ENCODE measurements around the gene EXOC3L4. TPM values are rescaled to one million over a fixed set of nuclear protein-coding genes. Genes with fewer than 3 reads are reported as not detected.
A peak's percentile ranks its signal among the peaks of the same experiment; 100 is the strongest.
"Not testable (repeated sequence)": the region's sequence is repeated elsewhere in the genome, so short reads cannot be mapped to it uniquely, and the experiment has no call there.

The EXOC3L4 gene
- not detected in 2 replicates for total RNA-seq

- no peaks in the 10 kb centered on the region for H3K9me3 Mint-ChIP-seq
- no peaks in the 10 kb centered on the region for H3K4me1 Mint-ChIP-seq (ENCODE audit: low read depth)
- H3K27ac Mint-ChIP-seq = no peak within 1 kb of the TSS
- H3K27me3 Mint-ChIP-seq (ENCODE audit: insufficient read depth) = no peaks in the 10 kb centered on the region
- DNase-seq (ENCODE audit: low spot score) = no peak
- H3K36me3 Mint-ChIP-seq (ENCODE audit: low read depth) = no peaks in the 10 kb centered on the region
- H3K4me3 Mint-ChIP-seq = no peak within 1 kb of the TSS
- intact Hi-C loops (cut with micrococcal nuclease) = no loop called here
Measured at GRCh38 chr14:103094406-103095209, at the start of gene EXOC3L4. EXOC3L4 (plus strand) TSS chr14:103094725; CDS start chr14:103100220, 5,495 bp downstream.

- Mint-ChIP-seq H3K4me3 (no peak overlapping the region), H3K27me3 (ENCODE audit: insufficient read depth) (peaks cover 6% of the 10 kb centered on the region), H3K36me3 (ENCODE audit: low read depth) (no peaks in the 10 kb centered on the region), H3K27ac (no peak overlapping the region), H3K4me1 (ENCODE audit: low read depth) (no peaks in the 10 kb centered on the region), H3K9me3 (no peaks in the 10 kb centered on the region)
- no peak for DNase-seq (ENCODE audit: low spot score)
- intact Hi-C loops (cut with micrococcal nuclease) = no loop called here
Measured at GRCh38 chr14:103045371-103045869, 49.1 kb upstream of the EXOC3L4 start.

- DNase-seq (ENCODE audit: low spot score); H3K27me3 Mint-ChIP-seq (ENCODE audit: insufficient read depth); intact Hi-C loops (cut with micrococcal nuclease); H3K4me3 Mint-ChIP-seq; H3K4me1 Mint-ChIP-seq (ENCODE audit: low read depth); H3K36me3 Mint-ChIP-seq (ENCODE audit: low read depth); H3K27ac Mint-ChIP-seq; H3K9me3 Mint-ChIP-seq: not testable (repeated sequence)
Measured at GRCh38 chr14:103047453-103047852, 47.1 kb upstream of the EXOC3L4 start.

- H3K27me3 Mint-ChIP-seq (ENCODE audit: insufficient read depth) = peaks cover 27% of the 10 kb centered on the region
- no peak overlapping the region for H3K27ac Mint-ChIP-seq
- no peaks in the 10 kb centered on the region for H3K9me3 Mint-ChIP-seq
- peaks cover 3% of the 10 kb centered on the region for H3K4me1 Mint-ChIP-seq (ENCODE audit: low read depth)
- no peak for DNase-seq (ENCODE audit: low spot score)
- H3K36me3 Mint-ChIP-seq (ENCODE audit: low read depth) = no peaks in the 10 kb centered on the region
- H3K4me3 Mint-ChIP-seq = no peak overlapping the region
- intact Hi-C loops (cut with micrococcal nuclease) = no loop called here
Measured at GRCh38 chr14:103050935-103051334, 43.6 kb upstream of the EXOC3L4 start.

GRCh38 chr14:103052407-103052806 lies 42.1 kb upstream of the EXOC3L4 start:
- Mint-ChIP-seq H3K4me3 (no peak overlapping the region), H3K27me3 (ENCODE audit: insufficient read depth) (peaks cover 31% of the 10 kb centered on the region), H3K27ac (no peak overlapping the region), H3K4me1 (ENCODE audit: low read depth) (peaks cover 4% of the 10 kb centered on the region), H3K36me3 (ENCODE audit: low read depth) (no peaks in the 10 kb centered on the region), H3K9me3 (no peaks in the 10 kb centered on the region)
- intact Hi-C loops (cut with micrococcal nuclease) = no loop called here
- DNase-seq (ENCODE audit: low spot score) = no peak

GRCh38 chr14:103055695-103056094 lies 38.8 kb upstream of the EXOC3L4 start:
- Mint-ChIP-seq H3K36me3 (ENCODE audit: low read depth) (no peaks in the 10 kb centered on the region), H3K27ac (no peak overlapping the region), H3K27me3 (ENCODE audit: insufficient read depth) (peaks cover 51% of the 10 kb centered on the region), H3K4me1 (ENCODE audit: low read depth) (peaks cover 4% of the 10 kb centered on the region), H3K9me3 (no peaks in the 10 kb centered on the region), H3K4me3 (peak overlapping the region; percentile 66)
- intact Hi-C loops (cut with micrococcal nuclease) = no loop called here
- no peak for DNase-seq (ENCODE audit: low spot score)

GRCh38 chr14:103056322-103057027 lies 38.0 kb upstream of the EXOC3L4 start:
- Mint-ChIP-seq H3K36me3 (ENCODE audit: low read depth) (no peaks in the 10 kb centered on the region), H3K9me3 (no peaks in the 10 kb centered on the region), H3K27me3 (ENCODE audit: insufficient read depth) (peaks cover 51% of the 10 kb centered on the region), H3K27ac (no peak overlapping the region), H3K4me1 (ENCODE audit: low read depth) (peaks cover 4% of the 10 kb centered on the region), H3K4me3 (peak overlapping the region; percentile 66)
- intact Hi-C loops (cut with micrococcal nuclease) = no loop called here
- DNase-seq (ENCODE audit: low spot score) = no peak

- no peak overlapping the region for H3K4me3 Mint-ChIP-seq
Measured at GRCh38 chr14:103057028-103057371, 37.5 kb upstream of the EXOC3L4 start.

GRCh38 chr14:103057372-103058163 lies 37.0 kb upstream of the EXOC3L4 start, which contains the start of gene CDC42BPB:
CDC42BPB (minus strand) TSS chr14:103057549; CDS start chr14:103057173, 376 bp downstream.
- H3K4me3 Mint-ChIP-seq = peak within 1 kb of the TSS; percentile 42
- peak; percentile 40 for DNase-seq (ENCODE audit: low spot score)
- H3K36me3 Mint-ChIP-seq (ENCODE audit: low read depth) = no peaks in the 10 kb centered on the region
- H3K27me3 Mint-ChIP-seq (ENCODE audit: insufficient read depth) = peaks cover 56% of the 10 kb centered on the region
- intact Hi-C loops (cut with micrococcal nuclease) = no loop called here
- no peak within 1 kb of the TSS for H3K27ac Mint-ChIP-seq
- no peaks in the 10 kb centered on the region for H3K9me3 Mint-ChIP-seq
- peaks cover 4% of the 10 kb centered on the region for H3K4me1 Mint-ChIP-seq (ENCODE audit: low read depth)

More at GRCh38 chr14:103057028-103057371, 37.5 kb upstream of the EXOC3L4 start:
- no peak overlapping the region for H3K27ac Mint-ChIP-seq
- H3K27me3 Mint-ChIP-seq (ENCODE audit: insufficient read depth) = peaks cover 54% of the 10 kb centered on the region
- H3K4me1 Mint-ChIP-seq (ENCODE audit: low read depth) = peaks cover 4% of the 10 kb centered on the region
- DNase-seq (ENCODE audit: low spot score) = no peak
- no peaks in the 10 kb centered on the region for H3K9me3 Mint-ChIP-seq
- intact Hi-C loops (cut with micrococcal nuclease) = no loop called here
- H3K36me3 Mint-ChIP-seq (ENCODE audit: low read depth) = no peaks in the 10 kb centered on the region

GRCh38 chr14:103058164-103059055 lies 36.1 kb upstream of the EXOC3L4 start:
- Mint-ChIP-seq H3K27me3 (ENCODE audit: insufficient read depth) (peaks cover 53% of the 10 kb centered on the region), H3K4me3 (peak overlapping the region; percentile 26), H3K9me3 (no peaks in the 10 kb centered on the region), H3K27ac (no peak overlapping the region), H3K4me1 (ENCODE audit: low read depth) (peaks cover 4% of the 10 kb centered on the region), H3K36me3 (ENCODE audit: low read depth) (no peaks in the 10 kb centered on the region)
- no peak for DNase-seq (ENCODE audit: low spot score)
- intact Hi-C loops (cut with micrococcal nuclease) = no loop called here

- Mint-ChIP-seq H3K36me3 (ENCODE audit: low read depth) (no peaks in the 10 kb centered on the region), H3K27ac (no peak overlapping the region), H3K4me1 (ENCODE audit: low read depth) (peaks cover 4% of the 10 kb centered on the region), H3K27me3 (ENCODE audit: insufficient read depth) (peaks cover 58% of the 10 kb centered on the region), H3K9me3 (no peaks in the 10 kb centered on the region), H3K4me3 (no peak overlapping the region)
- intact Hi-C loops (cut with micrococcal nuclease) = no loop called here
- no peak for DNase-seq (ENCODE audit: low spot score)
Measured at GRCh38 chr14:103059556-103059955, 35.0 kb upstream of the EXOC3L4 start.

- H3K9me3 Mint-ChIP-seq = no peaks in the 10 kb centered on the region
- peaks cover 48% of the 10 kb centered on the region for H3K27me3 Mint-ChIP-seq (ENCODE audit: insufficient read depth)
- no peaks in the 10 kb centered on the region for H3K36me3 Mint-ChIP-seq (ENCODE audit: low read depth)
- intact Hi-C loops (cut with micrococcal nuclease) = no loop called here
- H3K27ac Mint-ChIP-seq = no peak overlapping the region
- no peak overlapping the region for H3K4me3 Mint-ChIP-seq
- H3K4me1 Mint-ChIP-seq (ENCODE audit: low read depth) = no peaks in the 10 kb centered on the region
- DNase-seq (ENCODE audit: low spot score) = no peak
Measured at GRCh38 chr14:103061482-103061976, 33.0 kb upstream of the EXOC3L4 start.

Measured in activated T-helper 1 cell treated with anti-CD3 and anti-CD28 coated beads, Interleukin-12 subunit alpha, Interleukin-12 subunit beta, Interleukin-2, Interleukin-4 antibody, amounts not matched to agents 30 ng/mL and 10 ng/mL and 1 ng/mL, durations not matched to agents 14 hours and 24 hours and 36 hours (primary cell).